Activated B cell treated with CpG ODN at 0.5 μM for 24 hours (primary cell): ENCODE results near the gene LLGL1. TPM values are rescaled to one million over a fixed set of nuclear protein-coding genes. Genes with fewer than 3 reads are reported as not detected.

Source experiments
- ATAC-seq: fragments of 200-7000 bp; cut with Tn5 transposase; one replicate; pipeline ENCODE4 v1.10.0; 2021; ENCODE audit warnings: low read depth, mild to moderate bottlenecking, moderate library complexity
- CTCF ChIA-PET: fragments of 350-600 bp; sonication (Branson Sonifier 250); formaldehyde crosslinking; loops from one replicate; lab custom pipeline; 2021; ENCODE audit warnings: antibody characterized with exemption; lab: Charles Lee
- POLR2A ChIA-PET: fragments of 350-600 bp; sonication (Branson Sonifier 250); formaldehyde crosslinking; loops from one replicate; lab custom pipeline; 2021; ENCODE audit warnings: antibody characterized with exemption; lab: Charles Lee
- DNase-seq: peaks from one replicate; pipeline ENCODE4 v3.0.0; 2022
- H3K27ac Mint-ChIP-seq: one replicate; pipeline ENCODE4 v1.8.0; 2020; ENCODE audit warnings: mixed read lengths
- H3K27me3 Mint-ChIP-seq: one replicate; pipeline ENCODE4 v1.8.0; 2021; ENCODE audit warnings: mixed read lengths
- H3K36me3 Mint-ChIP-seq: one replicate; pipeline ENCODE4 v1.8.0; 2021; ENCODE audit warnings: low read depth, mixed read lengths
- H3K4me1 Mint-ChIP-seq: one replicate; pipeline ENCODE4 v1.8.0; 2021; ENCODE audit warnings: mixed read lengths
- H3K4me3 Mint-ChIP-seq: one replicate; pipeline ENCODE4 v1.8.0; 2020; ENCODE audit warnings: mild to moderate bottlenecking, mixed read lengths
- H3K9me3 Mint-ChIP-seq: one replicate; pipeline ENCODE4 v1.8.0; 2020; ENCODE audit warnings: mixed read lengths
- intact Hi-C: fragments of 100-400 bp; cut with micrococcal nuclease; formaldehyde crosslinking; loops from one replicate; pipeline ENCODE4 v1.15.1; 2024
- total RNA-seq: library from RNA; stranded (reverse); gene quantifications from 2 replicates; pipeline ENCODE4 v1.2.3, GENCODE V29; 2022
- TF ChIP-seq, protein P1 (sequence below): fragments of 200-600 bp; IDR thresholded peaks from one replicate; pipeline ENCODE4 v1.8.0; 2022; ENCODE audit warnings: antibody characterized with exemption, mild to moderate bottlenecking

The LLGL1 gene
- total RNA-seq, 1 donor from 2014 or later: 10.5 TPM

DNA sequence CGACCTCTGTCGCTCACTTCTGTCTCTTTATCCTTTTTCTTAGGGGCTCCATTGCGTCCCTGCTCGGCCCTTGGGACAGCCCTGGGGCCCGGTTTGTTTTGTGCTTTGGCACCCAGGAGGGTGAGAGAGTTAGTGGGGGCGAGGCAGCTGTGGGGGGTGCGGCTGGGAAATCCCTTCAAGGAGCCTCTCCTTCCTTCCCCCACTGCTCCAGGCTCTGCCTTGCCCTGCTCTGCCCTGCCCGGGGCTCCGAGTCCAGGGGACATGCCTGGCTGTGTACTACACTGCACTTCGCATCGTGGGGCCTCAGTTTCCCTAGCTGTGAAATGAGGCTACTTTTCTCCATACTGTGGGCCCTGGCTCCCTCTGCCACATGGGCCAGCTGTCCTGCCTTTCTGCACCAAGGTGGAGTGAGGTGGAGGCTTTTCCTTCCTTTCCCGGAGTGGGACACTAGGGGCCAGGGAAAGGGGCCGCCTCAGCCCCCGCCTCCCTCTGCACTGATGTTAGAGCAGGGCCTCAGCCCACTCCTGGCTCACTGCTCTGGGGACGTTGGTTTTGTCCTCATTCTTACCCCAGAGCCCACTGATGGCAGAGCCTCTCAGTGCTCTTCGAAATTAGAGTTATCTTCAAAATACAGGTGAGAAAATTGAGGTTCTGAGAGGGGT is 980 bp downstream of the LLGL1 start:
- TF ChIP-seq, protein P1, sequence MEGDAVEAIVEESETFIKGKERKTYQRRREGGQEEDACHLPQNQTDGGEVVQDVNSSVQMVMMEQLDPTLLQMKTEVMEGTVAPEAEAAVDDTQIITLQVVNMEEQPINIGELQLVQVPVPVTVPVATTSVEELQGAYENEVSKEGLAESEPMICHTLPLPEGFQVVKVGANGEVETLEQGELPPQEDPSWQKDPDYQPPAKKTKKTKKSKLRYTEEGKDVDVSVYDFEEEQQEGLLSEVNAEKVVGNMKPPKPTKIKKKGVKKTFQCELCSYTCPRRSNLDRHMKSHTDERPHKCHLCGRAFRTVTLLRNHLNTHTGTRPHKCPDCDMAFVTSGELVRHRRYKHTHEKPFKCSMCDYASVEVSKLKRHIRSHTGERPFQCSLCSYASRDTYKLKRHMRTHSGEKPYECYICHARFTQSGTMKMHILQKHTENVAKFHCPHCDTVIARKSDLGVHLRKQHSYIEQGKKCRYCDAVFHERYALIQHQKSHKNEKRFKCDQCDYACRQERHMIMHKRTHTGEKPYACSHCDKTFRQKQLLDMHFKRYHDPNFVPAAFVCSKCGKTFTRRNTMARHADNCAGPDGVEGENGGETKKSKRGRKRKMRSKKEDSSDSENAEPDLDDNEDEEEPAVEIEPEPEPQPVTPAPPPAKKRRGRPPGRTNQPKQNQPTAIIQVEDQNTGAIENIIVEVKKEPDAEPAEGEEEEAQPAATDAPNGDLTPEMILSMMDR: no peak
- peak overlapping the region; percentile 94 for H3K4me3 Mint-ChIP-seq
- H3K27me3 Mint-ChIP-seq: no peaks in the 10 kb centered on the region
- H3K9me3 Mint-ChIP-seq: no peaks in the 10 kb centered on the region
- intact Hi-C loops: loop anchor here (5.0 kb wide), 1 partner anchor 556 kb away; the partner anchor contains the start of gene TVP23B
- ChIA-PET POLR2A (interaction anchor here (0.6 kb wide), 1 partner anchor 986 kb away, joined by 7 read pairs; no protein-coding TSS in a partner anchor), CTCF (no interaction called here)
- peaks cover 4% of the 10 kb centered on the region for H3K36me3 Mint-ChIP-seq
- H3K4me1 Mint-ChIP-seq: peaks cover 9% of the 10 kb centered on the region
- DNase-seq (no peak), ATAC-seq (no peak)
- H3K27ac Mint-ChIP-seq: peak overlapping the region; percentile 86

GRCh38 chr17:18227635-18228034 is 2.2 kb downstream of the LLGL1 start:
- intact Hi-C loops: loop anchor here (5.0 kb wide), 1 partner anchor 555 kb away; the partner anchor contains the start of gene TVP23B
- Mint-ChIP-seq H3K27ac (no peak overlapping the region), H3K27me3 (no peaks in the 10 kb centered on the region), H3K9me3 (no peaks in the 10 kb centered on the region), H3K4me1 (peaks cover 9% of the 10 kb centered on the region), H3K36me3 (peaks cover 5% of the 10 kb centered on the region), H3K4me3 (no peak overlapping the region)
- CTCF ChIA-PET: no interaction called here
- ATAC-seq: no peak
- DNase-seq: no peak
- TF ChIP-seq, protein P1: no peak
- POLR2A ChIA-PET: no interaction called here

DNA sequence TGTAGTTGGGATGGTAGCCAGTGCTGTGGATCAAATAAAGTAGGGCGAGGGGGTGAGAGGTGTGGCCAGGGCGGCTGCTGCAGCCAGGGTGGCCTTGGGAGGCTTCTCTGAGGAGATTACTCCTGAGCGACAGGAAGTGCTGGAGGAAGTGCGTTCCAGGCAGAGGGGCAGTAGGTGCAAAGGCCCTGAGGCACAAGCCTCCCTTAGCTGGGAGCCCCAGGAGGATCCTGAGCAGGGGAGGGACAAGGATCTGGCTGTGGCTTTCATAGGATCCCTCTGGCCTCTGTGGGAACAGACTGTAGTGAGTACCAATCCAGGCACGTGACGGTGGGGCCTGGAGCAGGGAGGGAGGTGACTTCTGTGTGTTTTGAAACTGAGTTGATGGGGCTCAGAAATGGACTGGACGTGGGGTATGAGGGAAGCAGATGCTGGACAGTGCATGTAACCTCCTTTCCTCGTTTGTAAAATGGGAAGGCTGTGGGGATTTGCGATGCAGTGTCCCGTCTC is 2.8 kb downstream of the LLGL1 start:
- Mint-ChIP-seq H3K4me1 (peaks cover 9% of the 10 kb centered on the region), H3K27ac (no peak overlapping the region), H3K9me3 (no peaks in the 10 kb centered on the region), H3K4me3 (no peak overlapping the region), H3K27me3 (no peaks in the 10 kb centered on the region), H3K36me3 (peaks cover 5% of the 10 kb centered on the region)
- TF ChIP-seq, protein P1: no peak
- DNase-seq: no peak
- no peak for ATAC-seq
- intact Hi-C loops: loop anchor here (5.0 kb wide), 1 partner anchor 554 kb away; the partner anchor contains the start of gene TVP23B
- POLR2A ChIA-PET: no interaction called here
- CTCF ChIA-PET: no interaction called here

- Mint-ChIP-seq H3K4me3 (no peak overlapping the region), H3K9me3 (no peaks in the 10 kb centered on the region), H3K4me1 (peaks cover 9% of the 10 kb centered on the region), H3K27ac (no peak overlapping the region), H3K36me3 (peaks cover 7% of the 10 kb centered on the region), H3K27me3 (no peaks in the 10 kb centered on the region)
- TF ChIP-seq, protein P1: no peak
- intact Hi-C loops: loop anchor here (5.0 kb wide), 1 partner anchor 553 kb away; the partner anchor contains the start of gene TVP23B
- ChIA-PET POLR2A (interaction anchor here (0.6 kb wide), 1 partner anchor 46 kb away, joined by 4 read pairs; no protein-coding TSS in a partner anchor), CTCF (no interaction called here)
- DNase-seq (no peak), ATAC-seq (no peak)
These were observed 3.8 kb downstream of the LLGL1 start for GRCh38 chr17:18229254-18229653.

- no peak overlapping the region for H3K27ac Mint-ChIP-seq
- no peak overlapping the region for H3K4me3 Mint-ChIP-seq
- H3K9me3 Mint-ChIP-seq: no peaks in the 10 kb centered on the region
- H3K4me1 Mint-ChIP-seq: peaks cover 9% of the 10 kb centered on the region
- ChIA-PET POLR2A (no interaction called here), CTCF (no interaction called here)
- intact Hi-C loops: loop anchor here (5.0 kb wide), 1 partner anchor 553 kb away; the partner anchor contains the start of gene TVP23B
- ATAC-seq (no peak), DNase-seq (no peak)
- TF ChIP-seq, protein P1: no peak
- no peaks in the 10 kb centered on the region for H3K27me3 Mint-ChIP-seq
- peaks cover 13% of the 10 kb centered on the region for H3K36me3 Mint-ChIP-seq
These were observed 4.3 kb downstream of the LLGL1 start for GRCh38 chr17:18229771-18230170.
